GM19438 (cell line): ENCODE data around the gene LRRTM3.

Experiments used
- ATAC-seq: cut with Tn5 transposase; IDR thresholded peaks from one replicate; pipeline ENCODE4 v1.9.1; 2021; ENCODE audit warnings: low read depth; ENCODE audit not compliant: unreplicated experiment

Gene LRRTM3

DNA sequence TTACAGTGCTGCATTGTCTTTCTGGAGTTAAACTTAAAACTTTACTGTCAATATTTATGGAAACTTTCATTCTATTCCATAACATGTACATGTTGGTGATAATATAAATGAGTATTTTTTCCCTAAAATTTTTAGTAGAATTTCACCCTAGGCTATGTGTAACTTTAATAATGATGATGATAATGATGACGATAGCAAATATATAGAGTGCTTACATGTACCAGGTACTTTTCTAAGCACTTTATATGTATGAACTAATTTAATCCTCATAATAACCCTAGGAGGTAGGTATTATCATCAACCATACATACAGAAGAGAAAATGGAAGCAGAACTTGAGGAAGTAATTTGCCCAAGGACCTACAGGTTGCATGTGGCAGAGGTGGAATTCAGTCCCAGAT, 85.6 kb downstream of the LRRTM3 start:
- no peak for ATAC-seq

DNA sequence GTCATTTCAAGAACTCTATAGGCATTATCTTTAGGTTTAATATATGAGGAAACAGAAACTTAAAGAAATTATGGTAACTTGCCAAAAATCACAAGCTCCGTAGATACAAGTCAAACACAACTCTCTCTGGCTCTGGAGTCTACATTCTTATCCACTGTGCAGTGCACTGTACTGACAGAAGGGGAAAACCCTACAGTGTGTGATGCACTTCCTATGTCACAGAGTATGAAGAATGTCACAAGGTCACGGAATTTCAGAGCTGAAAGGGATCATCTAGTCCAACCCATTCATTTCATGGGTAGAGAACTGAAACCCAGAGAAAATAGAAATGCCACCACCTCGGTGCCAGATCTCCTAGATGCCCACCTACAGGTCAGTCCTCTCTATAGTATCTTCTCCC, 86.1 kb downstream of the LRRTM3 start:
- ATAC-seq = no peak

DNA sequence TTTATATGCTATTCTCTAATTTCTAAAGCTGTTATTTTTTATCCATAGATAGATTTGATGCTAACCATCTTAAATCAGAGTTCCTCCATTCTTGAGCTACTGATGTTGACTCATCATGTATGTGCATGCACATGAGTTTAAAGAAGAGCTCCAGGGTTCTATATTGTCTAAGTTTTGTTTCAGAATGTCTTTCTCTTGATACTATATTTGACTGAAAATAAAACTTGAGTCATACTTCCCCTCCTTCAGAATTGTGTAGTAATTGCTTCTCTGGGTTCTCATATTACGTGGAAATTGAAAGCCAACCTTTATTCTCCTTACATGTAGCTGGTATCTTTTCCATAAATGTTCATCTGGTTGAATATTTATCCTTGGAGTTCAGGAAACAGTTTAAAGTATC, 89.4 kb downstream of the LRRTM3 start:
- ATAC-seq = no peak

DNA sequence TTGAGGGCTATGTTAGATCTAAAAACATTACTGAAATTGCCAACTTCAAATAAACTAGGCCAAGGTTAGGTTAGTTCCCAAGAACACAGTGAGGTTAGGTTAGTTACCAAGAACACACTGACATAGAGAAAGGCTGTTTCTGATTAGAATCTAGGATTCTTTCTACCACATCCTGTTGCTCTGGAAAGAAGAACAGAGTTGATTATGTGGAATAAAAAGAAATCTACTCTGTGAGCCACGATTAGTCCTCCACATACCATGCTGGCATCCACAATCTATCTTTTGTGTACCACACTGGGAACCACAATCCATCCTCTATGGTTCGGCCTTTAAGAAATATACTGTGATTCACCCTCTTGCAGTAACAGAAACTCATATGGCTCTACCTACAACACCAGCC, 91.4 kb downstream of the LRRTM3 start:
- ATAC-seq = no peak

DNA sequence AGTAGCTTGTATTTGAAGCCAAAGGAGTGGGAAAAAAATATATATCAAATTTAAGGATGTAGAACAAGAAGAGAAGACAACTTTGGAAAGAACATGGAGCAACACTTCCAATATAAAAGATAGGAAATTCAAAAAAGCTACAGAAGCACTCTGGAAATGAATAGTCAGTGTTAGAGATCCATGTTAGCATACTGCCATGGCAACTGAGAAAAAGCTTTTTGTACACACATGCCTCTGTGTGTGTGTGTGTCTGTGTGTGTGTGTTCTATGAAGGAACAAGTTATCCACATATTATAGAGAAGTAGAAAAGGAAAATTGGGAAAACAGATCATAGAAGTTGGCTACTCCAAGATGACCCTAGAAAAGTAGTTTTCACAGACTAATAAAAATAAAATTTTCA, 96.3 kb downstream of the LRRTM3 start:
- ATAC-seq = no peak

DNA sequence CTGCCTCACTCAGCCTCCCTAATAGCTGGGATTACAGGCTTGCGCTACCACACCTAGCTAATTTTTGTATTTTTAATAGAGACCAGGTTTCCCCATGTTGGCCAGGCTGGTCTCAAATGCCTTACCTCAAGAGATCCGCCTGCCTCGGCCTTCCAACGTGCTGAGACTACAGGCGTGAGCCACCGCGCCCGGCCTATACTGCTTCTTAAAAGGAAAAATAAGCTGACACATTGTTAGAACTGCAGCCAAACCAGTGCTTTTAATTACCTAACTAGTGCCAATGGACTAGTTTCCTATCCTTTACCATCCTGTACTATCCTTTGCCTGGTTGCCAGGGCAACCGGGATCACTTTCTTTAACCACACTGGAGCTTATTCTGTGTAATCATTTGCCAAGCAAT, 108.0 kb downstream of the LRRTM3 start:
- ATAC-seq = no peak

DNA sequence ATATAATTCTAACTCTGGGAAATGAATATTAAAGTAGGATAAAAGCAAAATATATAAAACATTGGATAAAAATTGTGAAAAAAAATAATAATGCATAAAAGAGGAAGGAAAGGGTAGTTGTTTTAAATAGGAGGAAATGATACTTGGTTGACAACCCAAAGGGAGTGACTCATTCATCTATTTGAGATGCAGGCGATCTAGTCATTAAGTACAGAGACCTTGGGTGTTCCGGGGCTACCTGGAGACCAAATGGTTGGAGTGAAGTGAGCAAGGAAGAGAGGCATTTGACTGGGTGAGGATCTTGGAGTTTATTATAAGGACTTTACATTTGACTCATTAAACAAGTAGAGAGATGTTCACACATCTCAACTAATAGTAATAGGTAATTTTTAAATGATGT, 111.0 kb downstream of the LRRTM3 start:
- no peak for ATAC-seq

DNA sequence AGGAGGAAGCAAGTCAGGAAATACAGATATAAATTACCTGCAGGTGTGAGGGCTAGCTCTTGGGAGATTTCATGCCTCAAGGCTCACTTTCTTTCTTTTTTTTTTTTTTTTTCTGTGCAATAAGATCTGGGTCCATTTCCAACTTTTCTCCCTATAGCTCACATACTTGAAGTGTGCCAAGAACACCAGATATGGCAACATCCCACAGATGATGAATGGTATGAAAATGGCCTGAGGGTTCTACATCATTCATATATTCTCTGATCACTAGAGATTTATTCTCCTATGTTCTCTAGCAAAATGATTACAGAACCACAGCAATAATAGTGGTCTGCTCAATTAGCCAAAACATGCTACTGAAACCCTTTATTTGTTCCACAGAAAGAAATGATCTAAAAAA, 117.2 kb downstream of the LRRTM3 start:
- ATAC-seq = no peak

DNA sequence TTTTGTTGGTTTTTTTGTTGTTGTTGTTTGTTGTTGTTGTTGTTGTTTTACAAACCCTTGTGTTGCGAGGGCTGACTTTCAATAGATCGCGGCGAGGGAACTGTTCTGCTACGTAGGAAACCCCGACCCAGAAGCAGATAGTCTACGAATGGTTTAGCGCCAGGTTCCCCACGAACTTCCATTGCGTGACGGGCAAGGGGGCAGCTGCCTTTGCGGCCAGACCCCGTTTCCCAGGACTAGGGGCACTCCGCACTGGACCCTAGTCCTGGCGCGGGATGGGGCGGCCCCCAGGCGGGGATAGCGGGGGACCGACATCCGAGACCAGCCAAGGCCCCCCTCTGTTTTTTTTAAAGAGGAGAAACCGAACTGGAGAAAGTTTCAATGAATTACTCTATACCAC, 119.6 kb downstream of the LRRTM3 start:
- ATAC-seq = no peak

DNA sequence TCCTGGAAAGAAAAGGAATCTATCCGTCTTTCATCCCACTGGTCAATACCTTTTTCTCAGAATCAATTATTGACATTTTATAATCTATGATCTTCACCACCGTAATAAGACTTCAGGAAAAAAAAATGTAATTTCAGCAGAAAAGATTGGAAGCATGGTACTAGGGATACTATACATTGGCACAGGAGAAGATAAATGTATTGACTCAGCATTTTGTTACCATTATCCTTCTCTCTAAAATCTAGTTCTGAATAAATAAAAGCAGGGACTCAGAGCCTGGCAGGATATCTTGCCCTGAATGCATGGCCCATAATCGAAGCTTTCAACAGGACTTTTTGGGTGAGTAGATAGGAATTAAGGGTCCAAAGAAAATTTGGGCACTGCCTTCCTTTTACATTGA, 120.7 kb downstream of the LRRTM3 start:
- ATAC-seq = no peak

DNA sequence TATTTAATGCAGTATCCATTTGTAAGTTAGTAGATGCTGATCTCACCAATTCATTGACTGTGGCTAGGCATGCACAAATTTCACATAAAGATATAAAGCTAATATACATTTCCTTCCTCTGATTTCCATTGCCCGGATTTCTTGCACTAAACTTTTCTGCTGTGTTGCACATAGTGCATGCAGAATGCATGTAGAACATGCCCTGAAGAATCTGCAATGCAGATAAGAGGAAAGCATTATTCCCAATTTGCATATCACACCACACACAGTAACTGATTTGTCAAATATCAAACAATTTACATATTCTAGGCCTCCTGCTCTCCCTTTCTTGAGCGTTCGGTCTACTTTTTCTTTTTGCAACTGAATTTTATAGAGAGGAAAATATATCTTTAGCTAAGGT, 124.2 kb downstream of the LRRTM3 start:
- ATAC-seq = no peak

DNA sequence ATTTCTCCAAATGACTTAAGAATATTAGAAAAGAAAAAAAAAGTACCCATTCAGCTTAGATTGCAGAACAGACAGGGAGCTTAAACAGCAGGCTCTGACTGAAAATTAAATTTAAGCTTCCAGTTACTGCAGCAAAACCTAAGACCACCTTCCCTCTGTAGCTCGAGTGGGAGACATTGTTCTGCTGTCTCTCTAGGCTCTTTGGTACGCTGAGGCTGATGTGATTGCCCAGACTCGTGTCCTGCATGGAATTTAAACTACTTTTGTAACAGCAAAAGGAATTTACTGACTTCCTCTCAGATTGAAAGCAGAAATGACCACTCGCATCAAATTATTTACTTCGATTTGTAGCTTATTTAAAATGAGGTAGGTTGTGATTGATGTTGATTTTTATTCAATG, 124.6 kb downstream of the LRRTM3 start:
- ATAC-seq = no peak

DNA sequence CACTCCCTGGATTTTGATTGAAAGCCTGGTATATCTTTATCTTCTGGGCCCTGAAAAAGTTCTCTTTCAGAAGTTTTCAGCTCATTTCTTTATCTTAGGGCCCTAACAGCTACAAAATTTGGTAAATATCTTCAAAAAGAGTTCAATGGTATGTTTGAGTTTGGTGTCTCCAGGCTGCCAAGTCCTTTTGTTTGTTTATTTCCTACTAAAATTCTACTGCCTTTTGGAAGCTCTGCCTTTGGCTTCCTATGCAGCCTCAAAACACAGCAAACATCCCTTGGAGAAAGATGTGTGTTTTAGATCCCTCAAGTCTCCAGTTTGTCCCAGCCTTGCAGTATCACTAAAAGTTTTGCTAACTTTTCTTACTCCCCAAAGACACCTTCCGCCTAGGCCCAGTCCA, 146.8 kb downstream of the LRRTM3 start:
- no peak for ATAC-seq

DNA sequence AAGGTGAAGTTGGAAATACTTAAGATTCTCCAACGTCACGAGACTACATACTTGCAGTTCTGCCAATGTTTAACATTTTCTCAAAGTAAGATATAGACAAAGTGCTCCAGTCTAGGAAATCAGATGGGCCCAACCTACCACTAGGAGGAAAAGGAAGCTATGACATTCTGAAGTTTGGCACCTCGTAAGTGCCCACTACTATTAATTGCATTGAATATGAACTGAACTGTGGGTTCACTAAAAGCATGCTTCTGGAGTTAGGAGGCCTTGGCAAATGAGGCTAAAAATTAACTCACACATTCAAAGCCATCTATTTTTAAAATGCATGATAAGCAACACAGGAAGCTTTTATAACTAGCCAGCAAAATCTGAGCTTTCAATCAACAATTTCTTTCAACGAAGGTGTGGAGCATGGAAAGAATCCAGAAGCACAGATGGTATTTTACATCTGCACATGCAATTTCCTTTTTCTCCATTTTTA, 149.7 kb downstream of the LRRTM3 start:
- ATAC-seq = no peak

DNA sequence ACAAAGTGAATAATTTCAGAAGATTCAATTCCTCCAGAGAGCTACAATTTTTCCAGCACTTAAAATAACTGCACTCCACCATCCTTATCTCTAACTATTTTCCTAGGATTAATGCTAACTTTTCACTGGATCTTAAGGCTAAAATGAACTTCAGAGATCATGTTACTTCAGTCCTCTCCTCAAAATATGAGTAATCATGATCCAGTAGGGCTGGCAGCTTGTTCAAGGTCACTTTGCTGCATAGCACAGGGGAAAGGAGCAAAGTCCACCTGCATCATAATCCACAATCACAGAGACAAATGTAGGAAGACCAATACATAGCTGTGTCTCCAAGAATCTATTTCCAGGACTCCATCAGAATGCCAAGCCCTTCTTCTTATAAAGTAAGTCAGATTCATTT, 150.3 kb downstream of the LRRTM3 start:
- ATAC-seq = no peak

DNA sequence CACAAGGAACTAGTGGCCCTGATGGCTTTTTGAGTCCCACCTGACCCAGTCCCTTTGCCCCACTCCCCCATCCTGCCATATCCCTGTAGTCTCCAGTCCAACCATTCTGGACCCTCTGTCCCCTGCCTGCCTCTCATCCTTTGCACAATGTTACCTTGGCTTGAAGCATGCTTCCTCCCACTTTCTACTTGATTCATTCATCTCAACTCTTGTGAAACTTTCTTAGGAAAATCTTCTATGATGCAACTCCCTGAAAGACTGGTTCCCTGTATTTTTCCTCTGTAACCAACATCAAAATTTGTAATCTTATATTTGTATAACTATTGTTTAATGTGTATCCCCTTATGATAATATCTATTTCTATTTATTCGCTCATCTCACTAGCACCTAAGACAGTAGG, 151.5 kb downstream of the LRRTM3 start:
- no peak for ATAC-seq

DNA sequence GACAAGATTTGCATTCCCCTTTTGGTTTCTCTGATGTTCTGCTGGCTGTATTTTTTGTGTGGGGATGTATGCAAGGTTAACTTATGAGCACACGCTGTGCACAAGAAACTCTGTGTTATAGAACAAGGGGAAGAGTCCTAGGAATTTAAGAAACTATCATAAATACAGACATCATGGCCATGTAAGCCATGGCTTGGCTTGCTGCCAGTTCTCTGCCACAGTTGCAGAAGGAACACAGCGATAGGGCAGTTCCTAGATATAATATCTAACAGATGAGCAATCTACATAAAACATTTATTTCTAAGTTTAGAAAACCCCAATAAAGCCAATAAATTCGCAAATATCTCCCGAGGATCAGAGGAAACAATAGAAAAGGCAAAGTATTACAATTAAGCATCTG, 153.3 kb downstream of the LRRTM3 start:
- no peak for ATAC-seq

DNA sequence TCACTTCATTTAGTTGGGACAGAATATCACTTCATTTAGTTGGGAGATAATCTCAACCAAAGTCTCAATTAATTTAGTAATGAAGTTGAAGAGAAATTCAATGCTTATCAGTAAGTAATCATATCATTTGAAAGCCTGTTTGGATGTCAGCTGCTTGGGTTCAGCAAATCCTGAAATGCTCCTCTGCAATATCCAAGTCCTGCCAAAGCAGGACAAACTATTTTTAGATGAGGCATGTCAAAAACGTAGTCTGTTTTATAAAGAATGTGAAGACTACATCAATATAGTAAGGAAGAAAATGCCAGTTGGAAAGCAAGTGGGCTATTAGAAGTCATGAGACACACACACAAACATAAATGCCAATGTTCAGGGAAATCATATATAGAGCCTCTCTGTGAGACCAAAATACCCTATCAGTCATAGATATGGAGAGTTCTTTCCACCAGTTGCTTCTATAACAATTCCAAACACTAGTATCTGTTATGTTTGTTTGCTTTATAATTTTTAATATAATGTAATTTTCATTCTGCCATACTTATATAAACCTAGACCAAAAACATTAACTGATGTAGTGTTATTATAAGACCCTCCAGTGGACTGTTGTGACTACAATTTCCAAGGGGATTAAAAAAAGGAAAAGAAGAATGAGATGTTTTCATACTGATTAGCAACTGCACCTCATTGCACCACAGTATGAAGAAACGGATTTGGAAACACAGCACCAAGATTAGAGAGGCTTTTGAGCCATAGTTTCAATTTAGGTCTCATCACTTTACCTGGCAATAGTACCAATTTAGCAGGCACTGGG, 160.7 kb downstream of the LRRTM3 start:
- no peak for ATAC-seq

DNA sequence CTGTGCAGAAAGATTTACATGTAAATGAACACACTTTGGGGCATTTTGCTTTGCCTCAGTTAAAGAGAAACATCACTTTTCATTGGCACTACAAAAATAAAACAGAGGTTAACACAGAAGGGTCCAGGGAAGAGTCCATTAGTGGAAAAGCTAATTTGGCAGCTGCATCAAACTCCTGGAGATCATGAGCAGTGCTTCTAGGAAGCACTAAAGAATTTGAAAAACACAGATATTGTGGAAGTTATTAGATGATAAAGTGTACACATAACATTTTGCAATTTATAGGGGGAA, 161.2 kb downstream of the LRRTM3 start:
- ATAC-seq = no peak

DNA sequence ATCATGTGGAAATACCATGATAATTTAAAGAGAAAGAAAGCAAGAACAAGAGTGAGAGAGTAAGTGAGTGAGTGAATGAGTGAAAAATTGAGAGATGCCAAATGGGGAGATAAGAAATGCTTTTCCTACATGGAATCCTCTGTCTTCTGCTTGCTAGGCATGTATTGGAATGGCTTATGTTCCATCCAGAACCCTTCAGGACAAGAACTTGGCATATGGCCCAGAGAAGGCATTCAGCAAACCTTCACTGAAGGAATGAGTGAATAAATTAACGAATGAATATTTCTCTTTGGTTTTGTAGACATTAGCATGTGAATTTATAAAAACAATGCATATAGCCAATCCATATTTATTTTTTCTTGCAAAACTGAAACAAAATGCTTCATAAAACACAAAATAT, 162.2 kb downstream of the LRRTM3 start:
- no peak for ATAC-seq

DNA sequence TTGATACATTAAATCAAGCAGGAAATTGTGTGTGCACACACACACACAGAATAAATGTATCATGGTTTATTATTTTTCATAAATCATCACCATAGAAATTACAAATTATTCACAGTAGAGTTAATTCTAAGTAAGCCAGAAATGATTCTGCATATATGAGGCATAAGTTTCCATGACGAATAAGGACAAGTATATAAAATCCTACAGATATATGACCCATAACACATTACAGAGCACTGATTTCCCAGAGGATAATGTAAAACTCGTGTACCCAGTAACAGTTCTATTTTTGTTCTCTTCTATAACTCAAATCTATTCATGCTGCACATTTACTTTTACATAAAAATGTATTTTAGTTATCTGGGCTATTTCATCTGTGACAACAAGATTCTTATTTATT, 169.7 kb downstream of the LRRTM3 start:
- no peak for ATAC-seq

DNA sequence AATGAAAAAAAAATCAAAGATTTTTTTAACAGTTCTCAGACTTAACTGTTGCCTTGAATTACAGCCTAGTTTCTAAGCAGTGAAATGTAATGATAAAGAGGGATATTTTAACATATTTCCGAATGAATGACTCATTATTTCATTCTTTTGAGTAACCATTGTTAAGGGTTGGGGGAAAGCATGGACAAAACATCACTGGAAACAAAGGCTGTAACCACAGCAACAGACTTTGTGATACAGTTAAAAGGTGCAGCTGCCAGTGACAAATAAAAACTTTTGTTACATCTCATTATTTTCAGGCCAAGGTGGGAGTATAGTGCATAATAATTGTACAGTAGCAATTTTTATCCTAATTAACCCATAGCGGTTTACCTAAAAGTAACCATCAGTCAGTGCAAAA, 172.6 kb downstream of the LRRTM3 start:
- ATAC-seq = no peak

DNA sequence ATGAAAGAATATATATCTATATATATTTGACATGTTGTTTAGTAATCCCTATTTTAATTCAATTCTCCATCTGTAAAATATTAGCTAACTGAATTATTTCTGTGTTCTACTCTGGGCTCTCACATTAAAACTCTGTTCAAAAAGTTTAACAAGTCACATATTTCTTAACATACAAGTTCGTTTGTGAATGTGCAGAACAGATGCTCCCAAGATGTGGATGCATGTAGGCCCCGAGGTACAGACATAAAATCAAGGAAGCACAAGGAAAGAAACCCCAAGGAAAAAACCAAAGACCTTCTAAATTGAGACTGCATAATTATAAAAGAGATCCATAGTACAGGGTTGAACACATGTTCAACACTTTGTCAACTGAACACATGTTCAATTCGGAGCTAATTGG, 175.1 kb downstream of the LRRTM3 start:
- no peak for ATAC-seq
